Right lobe of liver (tissue), 6 donors: ENCODE data around the gene TEX22. TPM values are rescaled to one million over a fixed set of nuclear protein-coding genes. Genes with fewer than 3 reads are reported as not detected.

Source experiments
- ATAC-seq, 4 donors: fragments of 200-7000 bp; cut with Tn5 transposase; one replicate each; pipeline ENCODE4 v1.9.1; 2020; ENCODE audit warnings: mild to moderate bottlenecking in 4 of 4, moderate library complexity in 4 of 4
- DNase-seq, 3 donors: peaks; one replicate each; pipeline ENCODE4 v3.0.0-alpha.2; 2020
- H3K27ac ChIP-seq, 3 donors: fragments of 200-600 bp; one replicate each; pipeline ENCODE4 v1.8.0; 2022
- H3K27me3 ChIP-seq, 2 donors: fragments of 200-600 bp; one replicate each; pipeline ENCODE4 v1.8.0; 2022
- H3K36me3 ChIP-seq, 4 donors: fragments of 200-600 bp; sonication (generic) in 1 of 4; one replicate each; pipeline versions ENCODE4 v1.5.1 to v1.8.0; 2017 to 2022; ENCODE audit warnings: control low read depth in 1 of 4
- H3K4me1 ChIP-seq, 4 donors: fragments of 200-600 bp; sonication (generic) in 1 of 4; one replicate each; pipeline versions ENCODE4 v1.5.1 to v1.8.0; 2017 to 2022; ENCODE audit warnings: control low read depth in 1 of 4
- H3K4me3 ChIP-seq, 3 donors: fragments of 200-600 bp; one replicate each; pipeline ENCODE4 v1.8.0; 2022
- H3K9me3 ChIP-seq, 4 donors: fragments of 200-600 bp; sonication (generic) in 1 of 4; one replicate each; pipeline versions ENCODE4 v1.5.1 to v1.8.0; 2017 to 2022; ENCODE audit warnings: control low read depth in 1 of 4
- POLR2A ChIP-seq: fragments of 450-650 bp; IDR thresholded peaks from one replicate; pipeline ENCODE4 v1.6.1; 2017; ENCODE audit warnings: antibody characterized with exemption, mild to moderate bottlenecking
- WGBS: methylation state at CpG from one replicate; pipeline ENCODE4 v1.1.6; 2018; ENCODE audit warnings: low coverage, low lambda C conversion rate; ENCODE audit not compliant: insufficient coverage; ENCODE audit errors: missing lambda C conversion rate; 5-methylcytosine and 5-hydroxymethylcytosine counted together
- intact Hi-C, 2 donors: fragments of 100-400 bp; cut with DNase I; formaldehyde crosslinking; loops; one replicate each; pipeline versions ENCODE4 v1.11.2 to v1.14.1; 2022
- total RNA-seq, 6 experiments: library from RNA; depleted of rRNA in 2 of 6; stranded (reverse); fragments of >200 nt in 2 of 6; fragmentation: NEBNext Ultra II Directional in 3 of 6; extraction: Animal tissue kit (Norgen Biotek cat#: 25700) in 3 of 6; gene quantifications; one replicate each; pipeline versions ENCODE4 v1.1.0 to v1.2.4, GENCODE V29; 2016 to 2023
- TF ChIP-seq, protein P1 (sequence below), 4 donors: fragments of 200-600 bp in 3 of 4; fragments of 450-650 bp in 1 of 4; IDR thresholded peaks; one replicate each; pipeline versions ENCODE4 v1.5.1 to v1.8.0; 2016 to 2022; ENCODE audit warnings: antibody characterized with exemption in 4 of 4, mild to moderate bottlenecking in 2 of 4
- donor health status: DM: no; HTN: yes; CAD: no.
- donor health status: DM: no; HTN: no; CAD: no.
- donor health status: DM: no; HTN: no; CAD: no.
- donor health status: DM: no; HTN: yes; CAD: no.
- donor health status: DM: no; HTN: yes; CAD: no.

Gene TEX22
- total RNA-seq, 6 experiments from 2014 or later, result 0.07 to 0.44 (median 0.35) TPM; not detected in 3

DNA sequence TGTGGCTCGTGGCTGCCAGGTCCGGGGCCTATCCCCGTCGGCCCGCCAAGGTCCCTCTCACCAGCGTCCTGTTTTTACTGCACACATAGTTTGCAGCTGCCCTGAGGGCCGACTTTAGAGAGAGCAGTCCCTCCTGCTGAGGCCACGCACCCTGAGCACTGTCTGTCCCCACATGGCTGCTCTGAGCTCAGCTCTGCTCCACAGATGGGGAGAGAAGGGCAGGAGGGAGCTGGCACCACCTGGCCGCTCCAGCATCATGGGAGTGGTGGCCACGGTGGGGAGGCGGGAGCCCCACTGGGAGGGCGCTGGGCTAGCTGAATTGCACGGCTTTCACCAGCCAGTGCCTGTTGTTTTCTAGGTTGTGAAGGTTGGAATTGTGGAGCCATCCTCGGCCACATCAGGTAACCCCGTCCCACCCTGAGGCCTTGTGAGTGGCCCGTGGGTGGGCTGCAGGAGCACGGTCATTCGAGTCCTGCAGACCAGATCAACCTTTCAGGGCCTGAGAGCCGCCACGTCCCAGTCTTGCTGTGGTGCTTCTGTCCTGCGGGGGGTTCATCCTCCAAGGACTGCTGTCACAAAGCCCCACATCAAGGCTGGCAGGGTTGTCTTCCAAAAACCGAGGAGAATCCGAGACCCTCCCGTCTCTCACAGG lies 7.4 kb upstream of the TEX22 start:
- no peak for DNase-seq
- no peaks in the 10 kb centered on the region for H3K36me3 ChIP-seq
- ATAC-seq, result no peak

DNA sequence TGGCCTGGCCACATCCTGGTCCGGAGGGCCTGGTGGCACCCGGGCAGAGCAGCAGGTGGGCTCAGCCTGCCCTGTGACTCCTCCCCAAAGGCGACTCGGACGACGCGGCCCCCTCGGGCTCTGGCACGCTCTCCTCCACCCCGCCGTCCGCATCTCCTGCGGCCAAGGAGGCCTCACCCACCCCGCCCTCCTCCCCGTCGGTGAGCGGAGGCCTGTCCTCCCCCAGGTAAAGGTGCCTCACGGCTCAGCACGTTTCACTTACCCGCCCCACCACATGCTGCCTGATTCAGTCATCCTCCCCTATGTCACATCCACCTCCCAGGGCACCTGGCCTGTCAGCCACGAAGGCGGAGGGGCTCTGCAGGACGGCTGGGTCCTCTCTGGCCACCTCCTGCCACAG lies 6.8 kb upstream of the TEX22 start:
- TF ChIP-seq POLR2A, result no peak
- TF ChIP-seq, protein P1, sequence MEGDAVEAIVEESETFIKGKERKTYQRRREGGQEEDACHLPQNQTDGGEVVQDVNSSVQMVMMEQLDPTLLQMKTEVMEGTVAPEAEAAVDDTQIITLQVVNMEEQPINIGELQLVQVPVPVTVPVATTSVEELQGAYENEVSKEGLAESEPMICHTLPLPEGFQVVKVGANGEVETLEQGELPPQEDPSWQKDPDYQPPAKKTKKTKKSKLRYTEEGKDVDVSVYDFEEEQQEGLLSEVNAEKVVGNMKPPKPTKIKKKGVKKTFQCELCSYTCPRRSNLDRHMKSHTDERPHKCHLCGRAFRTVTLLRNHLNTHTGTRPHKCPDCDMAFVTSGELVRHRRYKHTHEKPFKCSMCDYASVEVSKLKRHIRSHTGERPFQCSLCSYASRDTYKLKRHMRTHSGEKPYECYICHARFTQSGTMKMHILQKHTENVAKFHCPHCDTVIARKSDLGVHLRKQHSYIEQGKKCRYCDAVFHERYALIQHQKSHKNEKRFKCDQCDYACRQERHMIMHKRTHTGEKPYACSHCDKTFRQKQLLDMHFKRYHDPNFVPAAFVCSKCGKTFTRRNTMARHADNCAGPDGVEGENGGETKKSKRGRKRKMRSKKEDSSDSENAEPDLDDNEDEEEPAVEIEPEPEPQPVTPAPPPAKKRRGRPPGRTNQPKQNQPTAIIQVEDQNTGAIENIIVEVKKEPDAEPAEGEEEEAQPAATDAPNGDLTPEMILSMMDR (IDR thresholded peaks at IDR 0.05), result no peak
- Histone ChIP-seq H3K4me1 (no peaks in the 10 kb centered on the region), H3K36me3 (no peaks in the 10 kb centered on the region), H3K27ac (no peak overlapping the region), H3K27me3 (no peaks in the 10 kb centered on the region), H3K9me3 (no peaks in the 10 kb centered on the region), H3K4me3 (no peak overlapping the region)
- ATAC-seq (no peak), DNase-seq (no peak)
- intact Hi-C loops, result no loop called here
- 80% methylated on average over 2 of the region's 23 CpGs for WGBS

More for the DNA sequence above, 7.4 kb upstream of the TEX22 start:
- H3K27me3 ChIP-seq, result no peaks in the 10 kb centered on the region
- no peaks in the 10 kb centered on the region for H3K9me3 ChIP-seq
- intact Hi-C loops, result no loop called here
- no peaks in the 10 kb centered on the region for H3K4me1 ChIP-seq
- H3K4me3 ChIP-seq, result no peak overlapping the region
- no CpG with 5 or more reads among the region's 24 CpGs for WGBS
- no peak for TF ChIP-seq POLR2A
- TF ChIP-seq, protein P1 (IDR thresholded peaks at IDR 0.05), result no peak
- H3K27ac ChIP-seq, result no peak overlapping the region

DNA sequence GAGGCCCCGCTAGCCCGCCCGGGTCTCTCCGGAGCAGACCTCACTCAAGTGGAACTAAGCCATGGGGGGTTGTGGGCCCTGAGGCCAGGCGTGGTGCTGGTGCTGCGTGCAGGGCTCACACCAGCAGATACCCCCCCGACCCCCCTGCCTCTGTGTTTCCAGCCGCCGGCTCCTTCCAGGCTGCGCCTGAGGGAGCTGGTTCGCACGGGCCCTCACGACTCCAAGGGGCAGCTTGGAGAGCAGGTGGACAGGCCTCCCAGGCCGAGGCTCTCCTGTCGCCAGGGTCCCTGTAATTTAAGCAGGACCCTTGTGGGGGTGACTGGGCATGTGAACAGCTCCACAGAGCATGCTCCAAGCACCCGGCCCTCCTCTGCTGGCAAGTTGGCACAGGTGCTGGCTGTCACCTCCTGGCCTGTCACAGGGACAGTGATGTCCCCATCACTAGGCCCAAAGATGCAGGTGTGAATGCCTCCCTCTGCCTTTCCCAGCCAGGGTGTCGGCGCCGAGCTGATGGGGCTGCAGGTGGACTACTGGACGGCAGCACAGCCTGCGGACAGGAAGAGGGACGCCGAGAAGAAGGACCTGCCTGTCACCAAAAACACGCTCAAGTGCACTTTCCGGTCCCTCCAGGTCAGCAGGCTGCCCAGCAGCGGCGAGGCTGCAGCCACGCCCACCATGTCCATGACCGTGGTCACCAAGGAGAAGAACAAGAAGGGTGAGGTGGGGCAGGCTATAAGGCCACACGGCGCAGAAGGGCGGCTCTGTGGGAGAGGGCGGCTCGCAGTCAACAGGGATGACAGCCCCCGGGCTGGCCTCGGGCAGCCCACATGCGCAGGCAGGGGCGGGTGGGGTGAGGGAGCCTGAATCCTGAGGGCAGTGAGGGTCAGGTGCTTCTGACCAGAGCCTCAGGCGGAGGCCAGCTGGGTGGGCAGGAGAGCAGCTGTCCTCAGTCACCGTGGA lies 5.9 kb upstream of the TEX22 start:
- no CpG with 5 or more reads among the region's 40 CpGs for WGBS

DNA sequence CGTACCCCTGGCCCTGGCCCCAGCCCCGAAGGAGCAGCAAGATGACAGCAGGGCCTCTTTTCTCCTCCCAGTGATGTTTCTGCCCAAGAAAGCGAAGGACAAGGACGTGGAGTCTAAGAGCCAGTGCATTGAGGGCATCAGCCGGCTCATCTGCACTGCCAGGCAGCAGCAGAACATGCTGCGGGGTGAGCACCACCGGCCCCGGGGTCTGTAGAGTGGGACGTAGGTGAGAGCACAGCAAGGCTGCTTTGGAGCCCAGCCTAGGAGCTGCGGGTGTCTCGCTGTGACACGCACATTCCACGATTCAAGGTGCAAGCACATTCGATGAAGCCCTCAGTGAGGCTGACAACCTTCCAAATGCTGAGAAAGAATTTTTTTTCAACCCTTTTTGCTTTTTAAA lies 5.2 kb upstream of the TEX22 start:
- Histone ChIP-seq H3K9me3 (no peaks in the 10 kb centered on the region), H3K4me3 (no peak overlapping the region), H3K27me3 (no peaks in the 10 kb centered on the region), H3K4me1 (no peaks in the 10 kb centered on the region), H3K36me3 (no peaks in the 10 kb centered on the region), H3K27ac (no peak overlapping the region)
- no peak for TF ChIP-seq POLR2A
- TF ChIP-seq, protein P1 (IDR thresholded peaks at IDR 0.05), result no peak
- peak in 1 of 3 donors; percentile 22 for DNase-seq
- intact Hi-C loops, result no loop called here
- WGBS, result 100% methylated on average over 2 of the region's 14 CpGs
- ATAC-seq, result no peak

More for the DNA sequence above, 5.9 kb upstream of the TEX22 start:
- intact Hi-C loops, result no loop called here
- DNase-seq (peak in 1 of 3 donors; percentile 24), ATAC-seq (no peak)
- Histone ChIP-seq H3K27ac (no peak overlapping the region), H3K27me3 (no peaks in the 10 kb centered on the region), H3K9me3 (no peaks in the 10 kb centered on the region), H3K36me3 (no peaks in the 10 kb centered on the region), H3K4me3 (no peak overlapping the region), H3K4me1 (no peaks in the 10 kb centered on the region)
- no peak for TF ChIP-seq POLR2A
- TF ChIP-seq, protein P1 (IDR thresholded peaks at IDR 0.05), result no peak
